ENCODE data around the gene TMEM231.

DNA sequence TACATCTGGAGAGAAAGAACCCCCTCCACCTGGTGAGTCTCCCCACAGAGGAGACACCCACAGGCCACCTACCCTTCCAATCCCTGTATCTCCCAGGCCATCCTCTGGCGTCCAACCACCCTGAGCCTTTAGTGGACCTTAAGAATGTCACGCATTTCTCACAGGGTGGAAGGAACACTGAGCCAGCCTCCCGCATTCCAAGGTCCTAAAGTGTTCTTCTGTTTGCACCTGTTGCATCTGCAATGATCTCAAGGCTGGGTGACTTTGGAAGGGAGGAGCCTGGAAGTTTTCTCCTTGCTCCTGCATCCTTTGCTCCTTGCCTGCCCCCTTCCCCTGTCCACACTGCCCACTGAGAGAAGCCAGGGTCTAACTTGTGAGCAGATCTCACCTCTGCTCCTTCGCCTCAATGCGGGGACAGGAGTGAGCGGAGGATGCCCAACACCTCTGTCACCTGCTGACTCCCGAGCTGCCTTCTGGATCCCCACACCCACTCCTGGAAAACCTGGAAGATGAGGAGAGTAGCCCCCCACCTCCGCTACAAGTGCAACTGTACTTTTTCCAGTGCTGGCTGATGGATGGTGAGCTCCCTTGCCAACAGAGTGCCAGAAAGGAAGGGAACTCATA is 23.8 kb downstream of the TMEM231 start:
- TF ChIP-seq, protein P1, sequence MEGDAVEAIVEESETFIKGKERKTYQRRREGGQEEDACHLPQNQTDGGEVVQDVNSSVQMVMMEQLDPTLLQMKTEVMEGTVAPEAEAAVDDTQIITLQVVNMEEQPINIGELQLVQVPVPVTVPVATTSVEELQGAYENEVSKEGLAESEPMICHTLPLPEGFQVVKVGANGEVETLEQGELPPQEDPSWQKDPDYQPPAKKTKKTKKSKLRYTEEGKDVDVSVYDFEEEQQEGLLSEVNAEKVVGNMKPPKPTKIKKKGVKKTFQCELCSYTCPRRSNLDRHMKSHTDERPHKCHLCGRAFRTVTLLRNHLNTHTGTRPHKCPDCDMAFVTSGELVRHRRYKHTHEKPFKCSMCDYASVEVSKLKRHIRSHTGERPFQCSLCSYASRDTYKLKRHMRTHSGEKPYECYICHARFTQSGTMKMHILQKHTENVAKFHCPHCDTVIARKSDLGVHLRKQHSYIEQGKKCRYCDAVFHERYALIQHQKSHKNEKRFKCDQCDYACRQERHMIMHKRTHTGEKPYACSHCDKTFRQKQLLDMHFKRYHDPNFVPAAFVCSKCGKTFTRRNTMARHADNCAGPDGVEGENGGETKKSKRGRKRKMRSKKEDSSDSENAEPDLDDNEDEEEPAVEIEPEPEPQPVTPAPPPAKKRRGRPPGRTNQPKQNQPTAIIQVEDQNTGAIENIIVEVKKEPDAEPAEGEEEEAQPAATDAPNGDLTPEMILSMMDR (IDR thresholded peaks at IDR 0.05): no peak
- no peak for TF ChIP-seq ZFX (IDR thresholded peaks at IDR 0.05; ENCODE audit: borderline replicate concordance)
